GM20431 (cell line): ENCODE results near the gene PRPF19.
"Not testable (repeated sequence)": the region's sequence is repeated elsewhere in the genome, so short reads cannot be mapped to it uniquely, and the experiment has no call there.

Experiments used
- in situ Hi-C: fragments of 300-500 bp; cut with MseI, MboI; formaldehyde crosslinking; loops from one replicate; pipeline ENCODE4 v1.15.0; 2020; ENCODE audit warnings: low sequenced_read_pairs; ENCODE audit not compliant: unreplicated experiment

PRPF19 gene

DNA sequence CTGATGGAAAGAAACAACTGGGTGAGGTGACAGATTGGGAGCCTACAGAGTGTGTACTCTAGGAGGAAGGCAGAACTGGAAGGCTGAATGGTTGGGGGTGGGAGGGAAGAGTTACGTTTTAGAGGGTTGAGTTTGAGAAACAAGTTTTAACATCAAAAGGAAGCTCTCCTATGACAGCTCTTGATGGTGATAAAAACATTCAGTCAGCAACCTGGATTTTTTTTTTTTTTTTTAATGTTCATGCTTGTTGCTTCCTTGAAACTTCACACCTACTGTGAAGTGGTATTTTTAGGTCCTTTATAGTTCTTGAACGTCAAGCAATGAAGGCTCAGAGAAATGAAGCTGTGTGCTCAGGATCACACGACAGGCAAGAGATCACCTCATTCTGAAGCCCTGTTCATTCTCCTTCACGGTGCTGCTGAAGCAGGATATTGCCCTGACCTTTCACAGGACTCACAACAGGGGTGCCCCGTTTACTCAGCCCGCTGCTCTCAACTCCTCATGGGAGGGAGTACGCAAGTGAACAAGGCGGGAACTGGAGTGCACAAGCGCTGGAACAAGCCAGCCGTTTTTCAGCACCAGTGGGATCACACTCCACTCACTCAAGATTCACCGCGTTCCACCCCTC, 6.0 kb upstream of the PRPF19 start:
- in situ Hi-C loops, result no loop called here

DNA sequence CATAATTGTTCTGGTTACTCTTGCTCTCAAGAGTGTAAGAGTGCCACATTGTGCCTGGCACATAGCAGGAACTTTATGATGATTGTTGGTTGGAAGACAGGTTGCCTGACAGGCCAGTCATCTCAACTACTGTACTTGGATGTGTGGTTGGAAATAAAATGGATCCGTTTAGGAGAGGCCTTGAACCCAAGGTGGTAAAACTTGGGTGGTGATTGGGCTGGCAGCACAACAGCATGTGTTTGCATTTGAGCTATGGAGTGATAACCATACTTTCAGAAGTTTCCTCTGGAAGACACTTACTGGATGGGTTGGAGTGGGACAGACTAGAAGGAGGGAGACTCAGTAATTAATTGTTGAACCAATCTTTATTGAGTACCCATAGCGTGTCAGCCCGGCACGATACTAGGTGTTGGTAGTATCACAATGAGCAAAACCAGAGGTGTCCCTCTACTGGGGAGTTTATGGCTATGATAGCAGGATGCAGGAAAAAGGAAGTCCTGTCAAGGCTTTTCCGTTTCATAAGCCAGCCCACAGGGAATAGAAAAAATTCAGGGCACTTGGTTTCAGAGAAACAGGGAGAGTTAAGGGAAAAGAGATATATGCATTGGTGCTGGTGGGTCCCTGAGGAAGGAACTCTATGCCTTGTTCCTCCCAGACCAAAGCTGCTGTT, 4.5 kb upstream of the PRPF19 start:
- in situ Hi-C loops, result no loop called here

DNA sequence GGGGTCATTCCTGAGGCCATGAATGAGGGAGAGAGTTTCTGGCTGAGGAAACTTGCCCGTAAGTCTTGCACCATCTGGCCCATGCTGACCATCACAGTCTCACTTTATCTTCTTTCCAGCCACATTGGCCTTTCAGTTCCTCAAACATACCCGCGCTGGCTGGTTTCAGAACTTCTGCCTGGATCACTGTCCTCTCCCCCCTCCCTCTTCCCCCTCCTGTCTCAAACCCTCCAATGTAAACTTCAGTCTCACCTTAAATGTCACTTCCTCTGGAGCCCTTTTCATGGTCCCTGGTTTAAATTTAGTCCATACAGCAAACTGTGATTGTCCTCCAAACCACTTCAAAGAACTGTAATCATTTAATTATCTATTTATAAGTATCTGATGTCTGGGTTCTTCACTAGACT, 3.9 kb upstream of the PRPF19 start:
- in situ Hi-C loops, result no loop called here

DNA sequence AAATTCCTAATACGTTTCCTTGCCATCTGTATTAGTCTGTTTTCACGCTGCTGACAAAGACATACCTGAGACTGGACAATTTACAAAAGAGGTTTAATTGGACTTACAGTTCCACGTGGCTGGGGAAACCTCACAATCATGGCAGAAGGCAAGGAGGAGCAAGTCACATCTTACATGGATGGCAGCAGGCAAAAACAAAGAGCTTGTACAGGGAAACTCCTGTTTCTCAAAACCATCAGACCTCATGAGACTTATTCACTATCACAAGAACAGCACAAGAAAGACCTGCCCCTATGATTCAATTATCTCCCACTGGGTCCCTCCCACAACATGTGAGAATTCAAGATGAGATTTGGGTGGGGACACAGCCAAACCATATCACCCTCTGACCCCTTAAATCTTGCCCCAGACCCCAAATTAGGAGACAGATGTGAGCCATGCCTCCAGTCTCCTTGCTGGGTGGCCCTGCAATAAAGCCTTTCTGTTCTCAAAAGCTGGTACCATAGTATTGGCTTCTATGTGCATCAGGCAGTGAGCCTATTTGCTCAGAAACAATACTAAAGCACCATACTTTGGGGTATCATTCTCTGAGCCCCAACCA, 3.4 kb upstream of the PRPF19 start:
- in situ Hi-C loops, result not testable (repeated sequence)

DNA sequence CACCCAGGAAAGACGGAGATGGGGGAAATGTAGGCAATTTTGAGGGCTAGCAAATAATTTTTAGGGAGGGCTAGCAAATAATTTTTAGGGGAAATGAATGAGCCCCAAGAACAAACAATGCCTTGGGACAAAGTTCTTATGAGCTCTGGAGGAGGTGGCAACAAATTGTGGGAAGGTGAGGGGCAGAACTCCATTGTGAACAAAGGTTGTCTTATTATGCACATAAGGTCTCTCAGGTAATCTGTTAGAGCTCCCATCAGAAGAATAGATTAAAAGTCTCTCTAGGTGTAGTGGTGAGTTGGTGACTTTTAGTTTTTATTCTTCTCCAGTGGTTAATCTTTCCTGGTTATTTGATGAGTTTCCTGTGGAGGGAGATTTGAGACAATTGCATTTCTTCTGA, 2.4 kb upstream of the PRPF19 start:
- in situ Hi-C loops, result no loop called here

DNA sequence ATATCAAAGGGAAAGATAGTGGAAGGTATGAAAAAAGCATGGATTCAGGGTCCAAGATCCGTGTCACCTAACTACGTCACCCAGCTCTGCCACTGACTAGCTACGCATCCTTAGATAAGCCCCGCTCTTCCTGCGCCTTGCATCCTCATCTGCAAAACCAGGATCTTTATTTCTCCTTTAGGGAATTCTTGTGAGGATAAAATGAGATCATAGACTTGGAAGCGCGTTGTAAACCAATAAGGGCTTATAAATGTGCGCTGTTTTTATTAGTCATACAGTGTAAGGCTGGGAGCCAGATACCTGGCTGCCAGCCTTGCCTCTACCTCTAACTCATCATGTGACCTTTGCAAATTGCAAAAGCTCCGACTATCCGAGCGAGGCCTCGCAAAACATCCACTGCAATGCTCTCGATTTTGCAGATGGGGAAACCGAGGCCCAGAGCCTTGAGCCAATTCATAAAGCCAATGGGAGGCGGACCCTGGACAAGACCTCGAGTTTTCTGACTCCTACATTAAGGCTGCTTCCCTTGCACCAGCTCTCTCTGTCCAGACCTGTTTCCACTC, 753 bp downstream of the PRPF19 start:
- in situ Hi-C loops, result no loop called here

DNA sequence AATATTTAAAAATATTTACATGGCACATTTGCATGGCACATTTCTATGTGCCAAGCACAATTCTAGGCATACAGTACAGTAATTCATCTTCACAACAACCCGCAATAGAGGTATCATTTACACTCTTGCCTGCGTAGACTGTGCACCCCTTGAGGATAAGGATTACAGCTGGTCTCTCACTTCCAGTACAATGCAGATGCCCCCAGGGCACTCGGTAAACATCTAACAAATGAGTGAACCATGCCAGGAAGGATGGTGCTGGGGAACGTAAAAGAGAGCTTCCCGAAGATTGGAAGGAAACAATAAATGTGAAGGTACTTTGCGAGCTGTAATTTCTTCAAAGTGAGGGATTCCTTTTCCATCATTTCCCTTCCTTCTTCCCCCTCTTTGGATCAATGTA, 1.3 kb downstream of the PRPF19 start:
- in situ Hi-C loops, result no loop called here

DNA sequence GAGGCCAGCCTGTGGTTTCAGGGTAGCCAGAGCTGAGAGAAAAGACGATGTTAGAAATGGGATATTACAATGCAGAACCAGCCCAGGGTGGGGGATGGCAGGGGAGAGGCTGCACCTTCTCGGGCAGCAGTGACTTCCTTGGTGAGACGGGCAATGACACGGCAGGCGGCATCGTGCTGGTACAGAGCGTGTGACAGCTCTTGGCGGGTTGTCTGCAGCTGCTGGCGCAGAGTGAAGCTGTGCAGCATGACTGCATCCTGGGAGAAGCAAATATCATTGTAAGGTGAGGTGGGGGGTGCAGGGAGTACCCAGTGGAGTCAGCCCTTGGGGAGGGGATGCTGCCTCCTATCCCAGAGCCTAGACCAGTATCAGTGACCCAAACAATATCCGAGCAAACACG, 3.8 kb downstream of the PRPF19 start:
- in situ Hi-C loops, result no loop called here

DNA sequence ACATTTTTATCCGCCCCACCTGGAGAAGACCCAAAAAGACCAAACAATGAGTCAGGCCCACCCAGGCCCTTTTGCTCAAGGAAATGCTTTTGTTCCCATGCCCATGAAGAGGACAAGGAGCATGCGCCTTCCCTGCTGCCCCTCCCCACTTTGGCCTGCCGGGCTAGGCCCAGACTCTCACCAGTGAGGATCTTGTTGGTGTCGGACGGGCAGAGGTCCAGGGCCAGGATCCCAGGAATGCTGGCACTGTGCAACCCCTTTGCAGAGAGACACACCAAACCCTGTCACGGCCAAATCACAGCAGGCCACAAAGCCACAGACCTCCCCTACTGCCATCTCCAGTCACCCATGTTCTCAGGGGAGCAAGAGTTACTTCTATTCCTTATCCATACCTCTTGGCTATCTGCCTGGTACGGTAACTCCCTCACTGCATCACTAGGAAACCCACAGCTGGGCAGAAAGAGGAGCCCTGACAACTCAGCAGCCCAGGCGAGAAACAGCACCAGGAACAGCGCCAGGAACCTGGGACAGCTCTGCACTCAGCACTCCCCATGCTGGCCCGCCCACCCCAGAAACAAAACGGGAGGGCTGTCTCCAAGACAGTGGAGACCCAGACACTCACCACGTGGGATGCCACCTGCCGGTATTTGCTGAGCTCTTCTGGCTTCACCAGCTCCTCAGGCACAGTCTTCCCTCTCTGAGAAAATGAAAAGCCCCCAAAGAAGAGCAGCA, 5.5 kb downstream of the PRPF19 start:
- in situ Hi-C loops, result no loop called here

DNA sequence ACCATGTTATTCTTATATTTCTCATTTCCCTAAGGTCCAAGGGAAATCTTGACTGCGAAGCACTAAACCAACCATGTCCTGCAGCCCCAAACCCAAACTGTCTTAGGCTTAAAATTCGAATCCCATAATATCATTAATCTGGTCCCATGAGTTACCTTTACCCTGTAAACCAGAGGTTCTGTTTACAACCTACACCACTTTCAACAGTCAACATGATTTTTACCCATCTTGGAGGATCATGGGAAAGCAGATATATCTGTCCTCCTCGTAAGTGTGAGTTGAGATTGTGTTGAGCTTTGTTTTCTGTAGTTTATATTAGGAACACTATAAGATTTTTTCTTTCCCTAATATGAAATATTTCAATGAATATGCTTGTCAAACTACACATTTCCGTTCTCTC, 6.4 kb downstream of the PRPF19 start:
- in situ Hi-C loops, result no loop called here

DNA sequence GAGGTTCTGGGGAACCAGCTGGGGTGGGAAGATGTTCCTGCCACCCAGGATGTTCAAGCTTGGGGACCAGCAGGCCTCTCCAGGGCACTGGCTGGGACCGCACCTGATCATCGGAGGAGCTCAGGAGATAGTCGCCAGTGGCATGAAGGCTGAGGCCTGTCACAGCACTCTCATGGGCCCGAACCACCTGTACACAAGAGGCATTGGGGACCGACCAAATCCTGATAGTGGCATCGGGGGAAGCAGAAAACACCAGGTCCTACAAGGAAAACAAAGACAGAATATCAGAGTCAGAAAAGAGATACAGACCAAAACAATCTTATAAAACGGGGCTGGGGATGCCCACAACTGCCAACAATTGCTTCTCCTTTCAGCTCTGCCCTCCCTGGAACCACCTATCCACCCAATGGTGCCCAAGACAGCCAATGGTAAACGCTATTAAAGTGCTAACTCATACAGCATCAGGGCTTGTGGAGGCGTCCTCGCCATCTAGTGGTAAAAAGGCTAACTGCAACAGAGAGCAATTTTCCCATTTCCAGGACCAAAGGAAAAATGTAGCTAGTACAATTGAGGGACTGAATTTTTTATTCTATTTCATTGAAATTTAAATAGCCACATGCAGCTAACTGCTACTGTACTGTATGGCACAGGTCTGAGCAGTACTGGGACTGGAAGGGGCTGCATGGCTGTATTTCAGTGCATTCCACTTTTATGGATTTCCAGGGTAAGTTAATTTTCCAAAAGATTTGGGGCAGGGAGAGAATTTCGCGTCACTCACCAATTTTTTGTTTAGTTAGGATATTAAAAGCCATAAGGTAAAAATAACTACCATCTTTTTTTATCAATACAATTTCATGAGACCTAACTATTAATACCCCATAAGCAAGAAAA, 7.1 kb downstream of the PRPF19 start:
- in situ Hi-C loops, result no loop called here

DNA sequence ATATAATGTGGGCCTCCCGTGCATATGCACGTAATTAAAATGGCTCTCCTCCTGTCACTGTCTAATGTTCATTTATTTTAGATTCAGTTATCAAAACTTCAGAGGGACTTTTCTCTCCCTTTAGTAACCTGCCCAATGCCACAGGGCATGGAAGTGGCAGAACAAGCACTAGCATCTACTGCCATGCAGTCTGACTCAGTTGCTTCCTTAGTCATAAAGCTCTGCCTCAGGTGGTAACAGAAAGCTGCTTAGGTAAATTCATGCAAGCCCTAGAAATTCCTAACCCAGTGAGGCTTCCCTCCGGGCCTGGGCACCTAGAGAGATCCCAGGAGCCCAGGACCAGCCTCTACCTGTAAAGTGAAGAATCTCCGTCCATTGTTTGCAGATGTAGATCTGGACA, 8.9 kb downstream of the PRPF19 start:
- in situ Hi-C loops, result no loop called here

DNA sequence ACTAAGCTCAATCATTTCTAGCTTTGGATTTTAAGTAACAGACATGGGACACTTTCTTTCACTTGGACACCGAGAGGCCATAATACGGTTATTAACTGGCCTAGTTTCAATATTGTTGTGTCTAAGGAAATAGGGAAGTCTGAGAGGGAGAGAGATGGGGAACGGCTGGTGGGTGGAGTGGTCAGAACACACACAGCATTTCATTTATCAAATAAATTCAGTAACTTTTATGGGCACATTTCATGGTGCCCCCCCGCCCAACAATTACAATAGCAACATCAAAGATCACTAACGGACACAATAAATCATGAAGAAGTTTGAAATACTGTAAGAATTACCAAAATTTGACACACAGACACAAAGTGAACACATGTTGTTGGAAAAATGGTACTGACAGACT, 10.7 kb downstream of the PRPF19 start:
- in situ Hi-C loops, result no loop called here

DNA sequence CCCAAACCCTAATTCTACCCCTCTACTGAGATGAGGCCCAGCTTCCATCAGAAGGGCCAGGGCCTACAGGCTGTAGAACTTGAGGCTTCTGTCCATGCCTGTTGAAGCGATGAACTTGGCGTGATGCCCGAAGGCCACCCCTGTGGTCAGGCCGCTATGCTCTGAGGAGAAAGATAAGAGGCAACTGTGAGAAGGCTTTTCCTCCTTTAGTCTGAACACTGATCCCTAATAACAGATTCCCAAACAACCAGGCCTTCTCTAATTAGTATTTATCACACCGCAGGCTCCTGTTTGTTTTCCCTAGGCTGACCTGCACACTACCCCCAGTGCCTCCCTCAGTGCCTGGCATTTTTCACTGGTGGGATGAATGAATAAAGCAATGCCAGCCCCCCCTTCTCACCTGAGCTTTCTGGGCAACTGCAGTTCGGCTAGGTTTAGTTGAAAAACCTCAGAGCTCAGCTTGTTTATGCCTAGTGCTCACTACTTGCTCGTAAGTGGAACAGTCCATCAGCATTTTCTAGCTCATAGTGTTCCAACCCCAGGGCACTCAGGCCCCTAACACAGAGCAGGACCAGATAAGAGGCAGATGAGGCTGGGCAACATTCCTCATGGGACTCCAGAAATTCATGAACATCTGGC, 15.2 kb downstream of the PRPF19 start:
- in situ Hi-C loops, result no loop called here

DNA sequence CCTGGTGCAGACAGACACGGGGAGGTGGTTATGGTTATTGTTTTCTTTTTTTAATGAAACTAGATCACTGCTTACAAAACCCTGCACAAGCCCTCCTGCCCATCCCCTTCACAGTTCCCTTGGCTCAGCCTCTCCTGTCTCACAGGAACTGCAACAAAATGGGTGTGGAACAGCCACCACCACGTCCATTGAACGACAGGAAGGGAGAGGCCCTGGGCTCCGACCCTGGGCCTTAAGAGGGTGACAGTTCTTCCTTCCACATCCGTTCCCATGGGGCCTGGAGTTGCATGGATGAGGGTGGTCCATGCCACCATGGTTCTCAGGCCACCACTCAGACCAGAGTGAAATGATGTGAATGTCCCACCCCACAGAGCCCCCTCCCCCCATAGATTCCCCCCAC, 15.7 kb downstream of the PRPF19 start:
- in situ Hi-C loops, result no loop called here

DNA sequence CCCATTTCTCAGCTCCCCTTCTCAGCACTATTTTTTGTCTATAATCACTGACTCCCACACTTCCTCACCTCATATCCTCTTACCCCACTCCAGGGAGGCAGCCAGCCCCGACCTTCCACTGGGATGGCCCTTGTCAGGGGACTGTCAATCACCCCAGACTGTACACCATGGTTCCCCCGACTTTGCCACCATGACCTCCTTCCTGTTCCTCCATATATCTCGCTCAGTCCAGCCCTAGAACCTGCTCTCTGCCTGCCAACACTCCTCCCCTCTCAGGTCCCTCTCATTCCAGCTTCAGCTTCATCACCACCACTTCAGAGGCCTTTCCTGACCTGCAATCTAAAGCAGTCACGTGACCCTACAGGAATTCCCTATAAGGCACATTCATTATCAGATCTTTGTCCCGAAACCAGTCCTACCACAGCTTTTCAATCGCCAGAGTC, 16.5 kb downstream of the PRPF19 start:
- in situ Hi-C loops, result no loop called here

DNA sequence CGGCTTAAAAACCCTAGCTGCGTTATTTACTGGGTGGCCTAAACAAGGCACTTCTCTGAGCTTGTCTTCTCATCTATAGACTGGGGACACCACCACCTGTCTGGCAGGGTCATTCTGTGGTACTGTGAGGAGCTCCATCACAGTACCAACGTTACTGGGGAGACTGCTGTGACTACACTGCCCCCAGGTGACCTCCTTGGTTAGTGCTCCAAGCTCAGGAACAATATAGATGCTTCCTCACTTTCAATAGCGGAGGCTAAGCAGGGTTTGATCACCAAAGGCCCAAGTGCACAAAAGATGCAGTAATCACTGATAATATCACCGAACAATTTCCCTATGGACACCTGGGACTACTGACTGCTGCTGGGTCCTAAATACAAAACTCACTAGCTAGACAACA, 18.8 kb downstream of the PRPF19 start:
- in situ Hi-C loops, result no loop called here

DNA sequence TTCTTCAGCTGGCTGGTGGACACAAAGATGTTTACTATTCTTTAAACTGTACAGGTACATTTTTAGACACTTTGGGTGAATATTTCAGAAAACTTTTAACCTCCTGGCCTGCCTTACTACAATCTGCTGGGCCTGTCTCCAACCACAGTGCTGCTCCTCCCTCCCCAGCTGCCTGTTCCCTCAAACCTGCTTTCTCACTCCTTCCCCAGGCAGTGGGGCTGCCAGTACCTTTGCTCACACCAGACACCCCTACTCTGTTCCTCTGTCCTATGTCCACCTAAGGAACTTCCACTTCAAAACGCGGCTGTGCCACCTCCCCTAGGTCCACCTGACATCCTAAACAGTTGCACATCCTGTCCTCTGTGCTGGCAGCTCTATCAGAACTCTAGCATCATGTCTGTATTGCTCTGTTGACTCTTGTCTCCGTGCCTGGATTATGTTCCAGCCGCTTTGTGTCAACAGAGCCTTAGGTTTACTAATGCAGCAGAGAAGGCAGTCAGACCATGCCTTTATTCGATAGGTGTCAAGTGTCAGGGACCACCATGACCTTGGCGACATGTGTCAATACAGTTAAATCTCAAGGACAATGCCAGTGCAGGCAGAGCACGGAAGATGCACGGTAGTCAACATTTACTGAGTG, 25.6 kb downstream of the PRPF19 start:
- in situ Hi-C loops, result no loop called here
